Measurements from ENCODE around the gene NFAM1. TPM values are rescaled to one million over a fixed set of nuclear protein-coding genes. Genes with fewer than 3 reads are reported as not detected.
A peak's percentile ranks its signal among the peaks of the same experiment; 100 is the strongest.

The NFAM1 gene
- total RNA-seq, 1 donor: under 0.01 TPM

- Histone ChIP-seq H3K79me2 (ENCODE audit: insufficient read depth, low read length) (no peaks in the 10 kb centered on the region), H3K27ac (ENCODE audit: low read depth, low read length) (no peak overlapping the region), H3K36me3 (ENCODE audit: insufficient read depth, low read length) (no peaks in the 10 kb centered on the region), H4K20me1 (ENCODE audit: insufficient read depth, low read length) (no peaks in the 10 kb centered on the region), H3K4me1 (ENCODE audit: insufficient read depth, low read length) (no peaks in the 10 kb centered on the region), H3K27me3 (ENCODE audit: insufficient read depth, low read length) (peaks cover 6% of the 10 kb centered on the region), H3K9me3 (ENCODE audit: low read depth, low read length) (no peaks in the 10 kb centered on the region), H2AFZ (ENCODE audit: low read length) (no peak overlapping the region), H3K4me3 (ENCODE audit: insufficient read depth, low read length) (no peak overlapping the region), H3K4me2 (ENCODE audit: insufficient read depth, low read length) (no peak overlapping the region)
- DNase-seq (ENCODE audit: insufficient read length, low spot score, missing footprints): no peak
- TF ChIP-seq CTCF (IDR thresholded peaks at IDR 0.05; ENCODE audit: extremely low read depth, low read depth, low read length): no peak
Observed at GRCh38 chr22:42451499-42452145, 19.4 kb upstream of the NFAM1 start.

- no peak overlapping the region for H3K4me3 ChIP-seq (ENCODE audit: insufficient read depth, low read length)
- H3K4me2 ChIP-seq (ENCODE audit: insufficient read depth, low read length): no peak overlapping the region
- H2AFZ ChIP-seq (ENCODE audit: low read length): no peak overlapping the region
- no peak overlapping the region for H3K27ac ChIP-seq (ENCODE audit: low read depth, low read length)
- no peaks in the 10 kb centered on the region for H4K20me1 ChIP-seq (ENCODE audit: insufficient read depth, low read length)
- H3K79me2 ChIP-seq (ENCODE audit: insufficient read depth, low read length): no peaks in the 10 kb centered on the region
- no peaks in the 10 kb centered on the region for H3K9me3 ChIP-seq (ENCODE audit: low read depth, low read length)
- DNase-seq (ENCODE audit: insufficient read length, low spot score, missing footprints): peak; percentile 19
- no peaks in the 10 kb centered on the region for H3K4me1 ChIP-seq (ENCODE audit: insufficient read depth, low read length)
- no peaks in the 10 kb centered on the region for H3K27me3 ChIP-seq (ENCODE audit: insufficient read depth, low read length)
- TF ChIP-seq CTCF (IDR thresholded peaks at IDR 0.05; ENCODE audit: extremely low read depth, low read depth, low read length): no peak
- no peaks in the 10 kb centered on the region for H3K36me3 ChIP-seq (ENCODE audit: insufficient read depth, low read length)
Observed at GRCh38 chr22:42450862-42451261, 18.7 kb upstream of the NFAM1 start.

- H4K20me1 ChIP-seq (ENCODE audit: insufficient read depth, low read length): no peaks in the 10 kb centered on the region
- H3K79me2 ChIP-seq (ENCODE audit: insufficient read depth, low read length): no peaks in the 10 kb centered on the region
- no peaks in the 10 kb centered on the region for H3K9me3 ChIP-seq (ENCODE audit: low read depth, low read length)
- H3K4me1 ChIP-seq (ENCODE audit: insufficient read depth, low read length): peaks cover 15% of the 10 kb centered on the region
- no peaks in the 10 kb centered on the region for H3K36me3 ChIP-seq (ENCODE audit: insufficient read depth, low read length)
- no peaks in the 10 kb centered on the region for H3K27me3 ChIP-seq (ENCODE audit: insufficient read depth, low read length)
- H3K27ac ChIP-seq (ENCODE audit: low read depth, low read length): no peak overlapping the region
- no peak for TF ChIP-seq CTCF (IDR thresholded peaks at IDR 0.05; ENCODE audit: extremely low read depth, low read depth, low read length)
- DNase-seq (ENCODE audit: insufficient read length, low spot score, missing footprints): peak; percentile 70
- no peak overlapping the region for H2AFZ ChIP-seq (ENCODE audit: low read length)
- H3K4me3 ChIP-seq (ENCODE audit: insufficient read depth, low read length): no peak overlapping the region
- no peak overlapping the region for H3K4me2 ChIP-seq (ENCODE audit: insufficient read depth, low read length)
Observed at GRCh38 chr22:42446151-42446550, 13.9 kb upstream of the NFAM1 start.

GRCh38 chr22:42444077-42444904 lies 12.1 kb upstream of the NFAM1 start:
- H3K27me3 ChIP-seq (ENCODE audit: insufficient read depth, low read length): no peaks in the 10 kb centered on the region
- H3K27ac ChIP-seq (ENCODE audit: low read depth, low read length): peak overlapping the region; percentile 51
- peak; percentile 94 for DNase-seq (ENCODE audit: insufficient read length, low spot score, missing footprints)
- peaks cover 24% of the 10 kb centered on the region for H3K4me1 ChIP-seq (ENCODE audit: insufficient read depth, low read length)
- peak; percentile 68 for TF ChIP-seq CTCF (IDR thresholded peaks at IDR 0.05; ENCODE audit: extremely low read depth, low read depth, low read length)
- H3K79me2 ChIP-seq (ENCODE audit: insufficient read depth, low read length): no peaks in the 10 kb centered on the region
- peak overlapping the region; percentile 98 for H3K4me2 ChIP-seq (ENCODE audit: insufficient read depth, low read length)
- no peaks in the 10 kb centered on the region for H3K9me3 ChIP-seq (ENCODE audit: low read depth, low read length)
- H3K4me3 ChIP-seq (ENCODE audit: insufficient read depth, low read length): peak overlapping the region; percentile 73
- peak overlapping the region; percentile 99 for H2AFZ ChIP-seq (ENCODE audit: low read length)
- no peaks in the 10 kb centered on the region for H3K36me3 ChIP-seq (ENCODE audit: insufficient read depth, low read length)
- H4K20me1 ChIP-seq (ENCODE audit: insufficient read depth, low read length): no peaks in the 10 kb centered on the region
